SK-N-SH (cell line): Measurements from ENCODE around the gene TNIP3.

Source experiments
- SMC3 ChIP-seq: IDR thresholded peaks from 2 replicates; pipeline ENCODE4 v1.6.1; 2012; ENCODE audit warnings: low read depth, low read length, improper control_type of control experiment
- TF ChIP-seq, protein P1 (sequence below): fragments of 150-350 bp; IDR thresholded peaks from 2 replicates; pipeline ENCODE4 v1.6.1; 2017; ENCODE audit warnings: antibody characterized with exemption, low read length, low read depth, borderline replicate concordance
- TF ChIP-seq, protein P2 (sequence below): IDR thresholded peaks from 2 replicates; pipeline ENCODE4 v1.4.0; 2012; ENCODE audit warnings: low read depth, borderline replicate concordance

DNA sequence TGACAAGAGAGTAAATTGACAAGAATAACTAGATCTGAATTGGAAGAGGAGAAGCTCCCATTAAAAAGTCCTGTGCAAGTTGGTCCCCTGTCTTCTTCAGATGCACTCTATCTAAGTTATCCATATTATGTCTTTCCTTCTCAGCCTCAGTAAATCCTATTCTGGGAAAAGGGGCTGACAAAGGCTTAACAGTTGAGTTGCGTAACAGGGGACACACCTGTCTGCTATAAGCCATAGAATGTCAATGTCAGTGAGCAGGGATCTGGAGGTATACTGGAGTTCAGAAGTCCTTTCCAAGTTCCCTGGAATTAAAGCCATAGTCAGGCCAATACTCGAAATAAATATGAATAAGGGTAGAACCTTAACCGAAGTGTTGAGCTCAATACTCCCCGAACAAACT lies 26.3 kb upstream of the TNIP3 start:
- TF ChIP-seq, protein P1, sequence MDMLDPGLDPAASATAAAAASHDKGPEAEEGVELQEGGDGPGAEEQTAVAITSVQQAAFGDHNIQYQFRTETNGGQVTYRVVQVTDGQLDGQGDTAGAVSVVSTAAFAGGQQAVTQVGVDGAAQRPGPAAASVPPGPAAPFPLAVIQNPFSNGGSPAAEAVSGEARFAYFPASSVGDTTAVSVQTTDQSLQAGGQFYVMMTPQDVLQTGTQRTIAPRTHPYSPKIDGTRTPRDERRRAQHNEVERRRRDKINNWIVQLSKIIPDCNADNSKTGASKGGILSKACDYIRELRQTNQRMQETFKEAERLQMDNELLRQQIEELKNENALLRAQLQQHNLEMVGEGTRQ = no peak
- no peak for TF ChIP-seq SMC3
- TF ChIP-seq, protein P2, sequence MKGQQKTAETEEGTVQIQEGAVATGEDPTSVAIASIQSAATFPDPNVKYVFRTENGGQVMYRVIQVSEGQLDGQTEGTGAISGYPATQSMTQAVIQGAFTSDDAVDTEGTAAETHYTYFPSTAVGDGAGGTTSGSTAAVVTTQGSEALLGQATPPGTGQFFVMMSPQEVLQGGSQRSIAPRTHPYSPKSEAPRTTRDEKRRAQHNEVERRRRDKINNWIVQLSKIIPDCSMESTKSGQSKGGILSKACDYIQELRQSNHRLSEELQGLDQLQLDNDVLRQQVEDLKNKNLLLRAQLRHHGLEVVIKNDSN = no peak
